NCI-H128 (cell line): ENCODE measurements around the gene ZFAND6.
"Not testable (repeated sequence)": the region's sequence is repeated elsewhere in the genome, so short reads cannot be mapped to it uniquely, and the experiment has no call there.

Source experiments
- DNase-seq: peaks from one replicate; lab custom pipeline; 2025; ENCODE audit not compliant: unreplicated experiment; lab: John Stamatoyannopoulos, UW

Gene ZFAND6

GRCh38 chr15:80095511-80095910 lies 36.0 kb downstream of the ZFAND6 start:
- no peak for DNase-seq

- no peak for DNase-seq
Observed at GRCh38 chr15:80095969-80096368, 36.5 kb downstream of the ZFAND6 start.

- no peak for DNase-seq
Observed at GRCh38 chr15:80098341-80098740, 38.9 kb downstream of the ZFAND6 start.

GRCh38 chr15:80099241-80099640 lies 39.8 kb downstream of the ZFAND6 start:
- DNase-seq: no peak

DNA sequence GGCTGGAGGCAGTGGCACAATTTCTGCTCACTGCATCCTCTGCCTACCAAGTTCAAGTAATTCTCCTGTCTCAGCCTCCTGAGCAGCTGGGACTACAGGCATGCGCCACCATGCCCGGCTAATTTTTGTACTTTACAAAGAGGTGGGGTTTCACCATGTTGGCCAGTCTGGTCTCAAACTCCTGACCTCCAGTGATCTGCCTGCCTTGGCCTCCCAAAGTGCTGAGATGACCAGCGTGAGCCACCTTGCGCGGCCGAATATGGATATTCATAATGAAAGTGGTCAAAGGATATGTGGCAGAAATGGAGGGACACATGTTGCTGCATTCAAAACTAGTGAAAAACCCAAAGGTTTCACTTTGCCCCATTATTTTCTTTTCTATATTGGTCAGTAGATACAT lies 40.2 kb downstream of the ZFAND6 start:
- DNase-seq: not testable (repeated sequence)

DNA sequence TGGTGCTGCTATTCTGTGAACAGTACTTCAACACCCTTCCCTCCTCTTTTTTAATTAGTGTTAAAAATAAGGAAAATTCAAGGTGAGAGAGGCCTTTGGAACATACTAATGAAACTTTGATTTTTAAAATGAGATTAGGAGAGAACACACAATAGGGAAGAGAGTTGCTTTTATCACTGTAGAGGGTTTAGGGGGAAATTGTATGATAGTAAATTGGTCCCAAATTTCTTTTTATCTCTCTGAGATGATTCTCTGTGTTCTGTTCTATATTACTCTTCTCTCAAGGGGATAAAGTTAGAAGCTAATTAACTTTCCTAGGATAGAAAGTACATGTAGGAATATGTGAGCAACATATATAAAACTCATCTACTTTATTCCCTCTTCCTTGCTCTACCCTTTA lies 40.8 kb downstream of the ZFAND6 start:
- no peak for DNase-seq

DNA sequence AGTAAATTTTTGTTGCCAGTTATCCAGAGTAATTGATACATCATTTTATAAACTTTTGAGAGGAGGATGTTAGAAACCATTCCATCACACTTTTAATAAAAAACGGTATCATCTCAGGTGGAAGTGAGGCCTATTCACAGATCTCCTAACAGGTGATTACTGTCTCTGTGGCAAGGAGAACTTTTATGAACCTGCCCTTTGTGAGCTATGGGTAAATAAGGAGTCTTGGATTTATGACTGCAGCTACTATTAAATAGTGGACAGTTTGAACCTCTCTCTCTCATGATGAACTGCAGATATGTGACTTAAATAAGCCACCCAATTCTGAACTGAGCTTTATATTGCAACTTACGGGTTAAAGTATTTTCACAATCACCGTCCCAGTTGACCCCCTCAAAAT lies 45.7 kb downstream of the ZFAND6 start:
- no peak for DNase-seq

- no peak for DNase-seq
Observed at GRCh38 chr15:80105595-80105994, 46.1 kb downstream of the ZFAND6 start.

DNA sequence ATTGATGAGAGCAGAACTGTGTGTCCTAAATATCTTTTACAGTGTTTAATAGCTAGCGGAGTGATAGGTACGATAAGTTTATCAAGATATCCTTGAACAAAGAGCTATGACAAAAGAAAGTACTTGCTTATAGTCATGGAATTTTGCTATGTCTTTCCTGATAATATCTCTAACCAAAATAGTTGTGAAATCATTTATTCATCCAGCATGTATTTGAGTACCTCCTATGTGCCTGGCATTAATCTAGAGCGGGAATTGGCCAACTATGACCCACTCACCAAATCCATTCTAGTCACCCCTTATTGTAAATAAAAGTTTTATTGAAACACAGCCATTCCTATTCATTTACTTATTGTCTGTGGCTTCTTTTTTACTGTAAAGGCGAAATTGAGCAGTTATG lies 46.6 kb downstream of the ZFAND6 start:
- no peak for DNase-seq

GRCh38 chr15:80107204-80107603 lies 47.7 kb downstream of the ZFAND6 start:
- no peak for DNase-seq

- no peak for DNase-seq
Observed at GRCh38 chr15:80107774-80108173, 48.3 kb downstream of the ZFAND6 start.

GRCh38 chr15:80109388-80109787 lies 49.9 kb downstream of the ZFAND6 start:
- DNase-seq: no peak

DNA sequence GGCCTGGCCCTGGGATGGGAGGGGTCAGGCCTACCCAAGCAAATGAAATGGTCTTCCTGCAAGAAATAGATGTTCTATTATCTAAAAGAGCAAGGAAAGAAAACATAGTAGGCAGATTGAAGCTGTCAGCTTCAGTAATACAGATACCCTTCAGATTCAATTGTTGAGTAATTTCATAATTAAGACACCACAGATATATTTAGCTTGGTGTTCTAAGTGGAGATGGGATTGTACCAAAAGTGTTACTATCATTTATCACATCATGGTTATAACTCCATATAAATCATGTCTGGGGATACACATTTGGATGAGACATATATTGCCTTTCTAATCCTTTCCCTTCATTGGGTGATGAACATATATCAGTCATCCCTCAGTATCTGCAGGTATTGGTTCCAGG lies 51.4 kb downstream of the ZFAND6 start:
- no peak for DNase-seq

DNA sequence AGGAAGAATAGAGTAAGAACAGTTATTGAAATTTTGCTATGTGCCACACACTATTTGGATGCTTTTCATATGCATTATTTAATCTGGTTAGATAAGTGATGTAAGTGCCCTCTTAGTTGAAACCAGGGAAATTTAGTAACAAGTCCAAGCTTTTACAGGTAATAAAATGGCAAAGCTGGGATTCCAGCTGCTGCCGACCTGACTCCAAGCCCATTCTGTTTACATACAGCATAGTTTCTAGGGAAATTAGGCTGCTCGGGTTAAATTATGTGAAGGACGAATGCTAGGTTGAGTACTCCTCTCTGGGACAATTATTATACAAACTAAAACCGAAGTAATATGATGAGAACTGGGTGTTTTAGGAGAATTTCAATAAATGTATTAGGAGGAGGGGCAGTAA lies 54.6 kb downstream of the ZFAND6 start:
- DNase-seq: no peak

DNA sequence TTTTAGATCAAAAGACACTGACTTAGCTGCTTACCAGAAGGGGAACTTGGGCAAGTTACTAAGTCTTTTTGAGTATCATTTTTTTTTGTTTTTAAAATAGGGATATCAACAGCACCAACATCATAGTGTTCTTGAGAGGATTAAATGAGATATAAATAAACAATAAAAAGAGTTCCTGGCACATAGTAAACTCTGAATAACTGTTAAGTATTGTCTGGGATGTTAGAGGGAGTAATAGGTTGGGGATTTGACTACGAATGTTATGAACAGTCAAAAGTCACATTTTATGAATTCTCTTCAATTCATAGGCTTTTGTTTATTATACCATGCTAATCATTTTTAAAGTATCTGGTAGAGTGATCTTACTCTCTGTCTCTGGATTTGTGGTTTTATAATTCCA lies 55.5 kb downstream of the ZFAND6 start:
- no peak for DNase-seq

DNA sequence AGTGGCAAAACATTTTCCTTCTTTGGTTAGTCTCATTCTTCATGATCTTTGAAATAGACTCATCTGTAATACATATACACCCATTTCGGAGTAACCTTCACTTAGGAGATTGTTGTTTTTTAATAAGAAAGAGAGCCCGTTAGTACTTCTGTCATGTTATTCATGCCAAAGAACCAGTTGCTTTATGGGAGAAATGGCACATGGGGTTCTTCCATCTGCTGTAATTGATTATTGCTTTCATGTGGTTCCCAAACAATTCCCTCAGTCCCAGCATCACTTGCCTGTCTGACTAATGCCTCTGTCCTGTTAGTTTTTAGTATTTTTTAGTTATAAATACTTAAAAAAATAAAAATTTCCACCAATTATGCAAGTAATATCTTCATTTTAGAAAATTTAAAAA lies 59.5 kb downstream of the ZFAND6 start:
- DNase-seq: no peak

- no peak for DNase-seq
Observed at GRCh38 chr15:80120636-80121035, 61.2 kb downstream of the ZFAND6 start.

GRCh38 chr15:80121546-80121945 lies 62.1 kb downstream of the ZFAND6 start:
- no peak for DNase-seq

GRCh38 chr15:80123034-80123433 lies 63.6 kb downstream of the ZFAND6 start:
- no peak for DNase-seq

DNA sequence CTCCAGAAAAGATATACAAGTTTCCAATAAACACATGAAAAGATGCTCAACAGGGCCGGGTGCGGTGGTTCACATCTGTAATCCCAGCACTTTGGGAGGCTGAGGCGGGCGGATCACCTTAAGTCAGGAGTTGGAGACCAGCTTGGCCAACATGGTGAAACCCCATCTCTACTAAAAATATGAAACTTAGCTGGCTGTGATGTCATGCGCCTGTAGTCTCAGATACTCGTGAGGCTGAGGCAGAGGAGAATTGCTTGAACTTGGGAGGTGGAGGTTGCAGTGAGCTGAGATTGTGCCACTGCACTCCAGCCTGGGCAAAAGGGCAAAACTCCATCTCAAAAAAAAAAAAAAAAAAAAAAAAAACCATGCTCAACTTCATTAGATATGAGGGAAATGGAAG lies 67.8 kb downstream of the ZFAND6 start:
- DNase-seq: not testable (repeated sequence)

GRCh38 chr15:80127911-80128310 lies 68.4 kb downstream of the ZFAND6 start:
- no peak for DNase-seq

- DNase-seq: no peak
Observed at GRCh38 chr15:80132382-80132781, 72.9 kb downstream of the ZFAND6 start.

DNA sequence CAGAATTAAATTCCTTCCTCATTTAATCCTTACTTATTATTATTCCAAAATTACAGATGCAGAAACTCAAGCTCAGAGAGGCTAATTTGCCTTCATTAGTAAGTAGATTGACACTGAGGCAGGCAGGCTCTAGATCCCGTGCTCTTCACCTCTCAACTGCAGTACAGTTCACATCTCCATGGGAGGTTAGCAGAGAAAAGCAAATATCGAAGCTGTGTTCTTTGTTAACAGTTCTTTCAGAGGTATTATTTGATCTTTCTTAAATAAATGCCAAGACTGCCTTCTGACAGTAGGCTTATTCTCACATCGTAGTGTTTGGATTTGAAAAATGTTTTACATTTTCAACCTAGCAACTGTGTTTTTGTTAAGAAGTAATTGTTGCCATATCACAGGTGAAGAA lies 77.4 kb downstream of the ZFAND6 start:
- no peak for DNase-seq

DNA sequence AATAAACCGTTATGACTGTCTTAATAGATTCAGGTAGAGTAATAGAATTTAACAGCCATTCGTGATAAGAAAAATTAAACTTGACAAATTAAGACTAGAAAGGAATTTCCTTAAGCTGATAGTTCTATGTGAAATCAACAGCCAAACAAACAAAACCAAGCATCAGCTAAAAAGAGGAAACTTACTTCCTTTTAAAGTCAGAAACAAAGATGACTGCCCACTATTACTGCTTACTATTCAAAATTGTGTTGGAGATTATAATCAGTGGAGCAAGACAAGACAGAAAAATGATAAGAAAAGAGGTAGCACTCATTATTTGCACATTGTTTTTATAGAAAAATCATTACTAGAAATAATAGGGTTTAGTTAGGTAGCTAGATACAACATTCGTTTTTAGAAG lies 79.5 kb downstream of the ZFAND6 start:
- DNase-seq: no peak
